Transverse colon (tissue), 4 donors: Measurements from ENCODE around the gene MCM8. TPM values are rescaled to one million over a fixed set of nuclear protein-coding genes. Genes with fewer than 3 reads are reported as not detected.

Experiments used
- DNase-seq: peaks from one replicate; pipeline ENCODE4 v3.0.0-alpha.2; 2019
- H3K27ac ChIP-seq, 4 donors: fragments of 200-600 bp; sonication (generic); 2 replicates each; pipeline ENCODE4 v1.5.1; 2016 to 2018; ENCODE audit warnings: inconsistent platforms in 4 of 4
- H3K27me3 ChIP-seq: fragments of 200-600 bp; sonication (generic); 2 replicates; pipeline ENCODE4 v1.5.1; 2017; ENCODE audit warnings: inconsistent platforms
- H3K36me3 ChIP-seq, 4 donors: fragments of 200-600 bp; sonication (generic); 2 replicates each; pipeline ENCODE4 v1.5.1; 2017 to 2019; ENCODE audit warnings: inconsistent platforms in 4 of 4
- H3K4me1 ChIP-seq, 4 donors: fragments of 200-600 bp; sonication (generic); 2 replicates each; pipeline ENCODE4 v1.5.1; 2017 to 2020; ENCODE audit warnings: inconsistent platforms in 4 of 4
- H3K4me3 ChIP-seq, 4 donors: fragments of 200-600 bp; sonication (generic); 1 replicate in 1 of 4; 2 replicates in 3 of 4; pipeline versions ENCODE4 v1.5.1 to v1.6.1; 2017 to 2019; ENCODE audit warnings: inconsistent platforms in 4 of 4
- H3K9me3 ChIP-seq, 2 donors: fragments of 200-600 bp; sonication (generic); 2 replicates each; pipeline ENCODE4 v1.5.1; 2017 to 2019; ENCODE audit warnings: inconsistent platforms in 2 of 2
- CTCF ChIP-seq, 5 experiments: fragments of 200-600 bp in 3 of 5; fragments of 450-650 bp in 2 of 5; sonication (generic) in 3 of 5; IDR thresholded peaks; 1 replicate in 2 of 5; 2 replicates in 3 of 5; pipeline ENCODE4 v1.5.1; 2016 to 2017; ENCODE audit warnings: antibody characterized with exemption in 5 of 5, inconsistent platforms in 3 of 5, mild to moderate bottlenecking in 2 of 5, moderate library complexity in 1 of 5
- EP300 ChIP-seq: sonication (generic); formaldehyde crosslinking; IDR thresholded peaks from one replicate; pipeline ENCODE4 v1.6.1; 2017; ENCODE audit warnings: antibody characterized with exemption, low read depth
- POLR2A ChIP-seq: fragments of 450-650 bp; IDR thresholded peaks from one replicate; pipeline ENCODE4 v1.6.1; 2016; ENCODE audit warnings: antibody characterized with exemption, mild to moderate bottlenecking, moderate library complexity
- POLR2AphosphoS5 ChIP-seq, 3 donors: sonication (generic); formaldehyde crosslinking; IDR thresholded peaks; one replicate each; pipeline ENCODE4 v1.6.1; 2016; ENCODE audit warnings: antibody characterized with exemption in 3 of 3
- WGBS, 2 donors: methylation state at CpG; one replicate each; pipeline ENCODE4 v1.1.5; 2018; ENCODE audit warnings: low coverage in 1 of 2; 5-methylcytosine and 5-hydroxymethylcytosine counted together
- in situ Hi-C, 4 donors: fragments of 200-750 bp; cut with MboI; loops; one replicate each; pipeline versions ENCODE4 v1.15.0 to v1.15.1; 2017; ENCODE audit warnings: low sequenced_read_pairs in 3 of 4, low pct_ligation_motif_present in 1 of 4, low pct_unique_long_range_greater_than_20kb in 1 of 4
- intact Hi-C: fragments of 100-400 bp; cut with DNase I; formaldehyde crosslinking; loops from one replicate; pipeline ENCODE4 v1.15.1; 2023; ENCODE audit warnings: low total_unique reads
- total RNA-seq, 4 donors: library from RNA; depleted of rRNA; stranded (reverse); fragments of >200 nt; gene quantifications; one replicate each; pipeline ENCODE4 v1.1.0, GENCODE V29; 2016

The MCM8 gene
- total RNA-seq, result 1 to 10 TPM; 2.6 to 8.6 (median 4.7) TPM

GRCh38 chr20:5950271-5951031 lies at the start of gene MCM8, which contains the start of gene TRMT6:
TSS of gene MCM8 (plus strand) at chr20:5950652. CDS start at chr20:5952016, 1,364 bp downstream.
TSS of gene TRMT6 (minus strand) at chr20:5950533. CDS start at chr20:5950405, 128 bp downstream.
- H3K9me3 ChIP-seq, result no peaks in the 10 kb centered on the region
- H3K4me1 ChIP-seq, result peaks cover 9 to 23% (median 17%) of the 10 kb centered on the region in 4 donors
- TF ChIP-seq POLR2A (peak; percentile 38), EP300 (no peak), POLR2AphosphoS5 (IDR thresholded peaks at IDR 0.05) (peak; percentile 75 to 79 (median 78))
- peaks cover 0 to 5% (median under 1%) of the 10 kb centered on the region in 4 donors for H3K36me3 ChIP-seq
- H3K27me3 ChIP-seq, result no peaks in the 10 kb centered on the region
- peak within 1 kb of the TSS; percentile 66 to 86 (median 74) for H3K4me3 ChIP-seq
- intact Hi-C loops (loop anchor here (10.0 kb wide), 1 partner anchor 124 kb away; no protein-coding TSS in a partner anchor), in situ Hi-C loops (no loop called here)
- DNase-seq, result peak; percentile 97
- H3K27ac ChIP-seq, result peak within 1 kb of the TSS; percentile 68 to 90 (median 87)
- WGBS, 2 donors, result 0 to 17% methylated on average over 2 to 59 of the region's 61 CpGs

GRCh38 chr20:5900908-5901307 lies 49.5 kb upstream of the MCM8 start:
- in situ Hi-C loops (no loop called here), intact Hi-C loops (no loop called here)
- no peak for TF ChIP-seq EP300
- no peak for TF ChIP-seq CTCF (IDR thresholded peaks at IDR 0.05)
- no peak for TF ChIP-seq POLR2A
- no peak for TF ChIP-seq POLR2AphosphoS5 (IDR thresholded peaks at IDR 0.05)

GRCh38 chr20:5908981-5909380 lies 41.5 kb upstream of the MCM8 start:
- no peak for DNase-seq
- no peak overlapping the region for H3K4me3 ChIP-seq
- peaks cover 0 to 10% (median 6%) of the 10 kb centered on the region in 4 donors for H3K4me1 ChIP-seq
- H3K27ac ChIP-seq, result no peak overlapping the region
- TF ChIP-seq EP300 (no peak), POLR2A (no peak), POLR2AphosphoS5 (IDR thresholded peaks at IDR 0.05) (no peak), CTCF (IDR thresholded peaks at IDR 0.05) (no peak)
- intact Hi-C loops, result no loop called here
- no peaks in the 10 kb centered on the region for H3K36me3 ChIP-seq
- in situ Hi-C loops, result no loop called here
- 68% methylated on average over 2 of the region's 2 CpGs; no CpG with 5 or more reads in 1 of the 2 donors for WGBS, 2 donors
- H3K27me3 ChIP-seq, result peaks cover 66% of the 10 kb centered on the region
- no peaks in the 10 kb centered on the region for H3K9me3 ChIP-seq

More at GRCh38 chr20:5900908-5901307, 49.5 kb upstream of the MCM8 start:
- Histone ChIP-seq H3K9me3 (no peaks in the 10 kb centered on the region), H3K4me3 (no peak overlapping the region), H3K4me1 (no peaks in the 10 kb centered on the region), H3K27ac (no peak overlapping the region), H3K27me3 (peaks cover 5% of the 10 kb centered on the region), H3K36me3 (no peaks in the 10 kb centered on the region)
- no peak for DNase-seq
- WGBS, 2 donors, result 81 to 86% methylated on average over 1 of the region's 1 CpG

DNA sequence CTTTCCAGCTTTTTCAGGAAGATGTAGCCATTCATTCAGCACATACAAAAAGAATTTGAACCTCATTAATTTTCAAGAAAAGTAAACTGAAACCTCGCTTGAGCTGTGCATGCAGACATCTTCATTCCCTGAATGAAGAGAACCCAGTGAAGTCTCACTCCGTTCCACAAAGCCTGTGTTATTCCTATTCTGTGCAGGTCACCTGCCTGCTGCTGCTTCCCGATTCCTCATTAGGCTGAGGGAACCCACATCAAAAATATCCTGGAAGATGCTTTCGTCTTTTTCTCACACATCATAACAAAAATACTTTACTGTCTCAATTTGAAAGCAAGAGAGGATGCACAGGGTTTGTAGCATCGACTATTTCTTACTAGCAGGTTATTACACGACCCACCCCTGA lies 40.3 kb upstream of the MCM8 start:
- H3K27me3 ChIP-seq, result peaks cover 72% of the 10 kb centered on the region
- in situ Hi-C loops, result no loop called here
- 48 to 55% methylated on average over 5 to 6 of the region's 6 CpGs for WGBS, 2 donors
- no peak overlapping the region for H3K4me3 ChIP-seq
- H3K4me1 ChIP-seq, result peaks cover 0 to 10% (median 6%) of the 10 kb centered on the region in 4 donors
- TF ChIP-seq POLR2A (no peak), POLR2AphosphoS5 (IDR thresholded peaks at IDR 0.05) (no peak), EP300 (no peak), CTCF (IDR thresholded peaks at IDR 0.05) (no peak)
- no peaks in the 10 kb centered on the region for H3K9me3 ChIP-seq
- DNase-seq, result no peak
- no peaks in the 10 kb centered on the region for H3K36me3 ChIP-seq
- H3K27ac ChIP-seq, result no peak overlapping the region
- intact Hi-C loops, result no loop called here
